HG03280 (cell line): Measurements from ENCODE around the gene KRT6C.

ENCODE experiments used
- ATAC-seq: cut with Tn5 transposase; IDR thresholded peaks from one replicate; pipeline ENCODE4 v1.9.1; 2021; ENCODE audit warnings: mild to moderate bottlenecking, moderate library complexity; ENCODE audit not compliant: unreplicated experiment

The KRT6C gene

GRCh38 chr12:52473768-52474167 is at the start of gene KRT6C:
KRT6C (minus strand) TSS chr12:52473805; CDS start chr12:52473737, 68 bp downstream.
- no peak for ATAC-seq

GRCh38 chr12:52522346-52523011 is 48.9 kb upstream of the KRT6C start:
- ATAC-seq: no peak

- no peak for ATAC-seq
Observed at GRCh38 chr12:52521568-52522266, 48.1 kb upstream of the KRT6C start.

- no peak for ATAC-seq
Observed at GRCh38 chr12:52521175-52521567, 47.6 kb upstream of the KRT6C start.

- no peak for ATAC-seq
Observed at GRCh38 chr12:52519826-52520662, 46.4 kb upstream of the KRT6C start, which contains the start of gene KRT5. KRT5 (minus strand) TSS chr12:52520394; CDS start chr12:52520296, 98 bp downstream.

GRCh38 chr12:52519387-52519703 is 45.7 kb upstream of the KRT6C start:
- no peak for ATAC-seq

- ATAC-seq: no peak
Observed at GRCh38 chr12:52518574-52519386, 45.2 kb upstream of the KRT6C start.

GRCh38 chr12:52517888-52518287 is 44.3 kb upstream of the KRT6C start:
- no peak for ATAC-seq

GRCh38 chr12:52517005-52517835 is 43.6 kb upstream of the KRT6C start:
- no peak for ATAC-seq

- no peak for ATAC-seq
Observed at GRCh38 chr12:52515927-52516831, 42.6 kb upstream of the KRT6C start.

- ATAC-seq: no peak
Observed at GRCh38 chr12:52515319-52515646, 41.7 kb upstream of the KRT6C start.

GRCh38 chr12:52514471-52515318 is 41.1 kb upstream of the KRT6C start:
- no peak for ATAC-seq

GRCh38 chr12:52513736-52514135 is 40.1 kb upstream of the KRT6C start:
- ATAC-seq: no peak

- no peak for ATAC-seq
Observed at GRCh38 chr12:52508211-52508610, 34.6 kb upstream of the KRT6C start.

GRCh38 chr12:52506858-52507715 is 33.5 kb upstream of the KRT6C start:
- ATAC-seq: no peak

GRCh38 chr12:52502877-52503276 is 29.3 kb upstream of the KRT6C start:
- ATAC-seq: no peak

- ATAC-seq: no peak
Observed at GRCh38 chr12:52501490-52501889, 27.9 kb upstream of the KRT6C start.
